GM19438 (cell line): Measurements from ENCODE around the gene RALGPS1.

ENCODE experiments used
- ATAC-seq: cut with Tn5 transposase; IDR thresholded peaks from one replicate; pipeline ENCODE4 v1.9.1; 2021; ENCODE audit warnings: low read depth; ENCODE audit not compliant: unreplicated experiment

The RALGPS1 gene

DNA sequence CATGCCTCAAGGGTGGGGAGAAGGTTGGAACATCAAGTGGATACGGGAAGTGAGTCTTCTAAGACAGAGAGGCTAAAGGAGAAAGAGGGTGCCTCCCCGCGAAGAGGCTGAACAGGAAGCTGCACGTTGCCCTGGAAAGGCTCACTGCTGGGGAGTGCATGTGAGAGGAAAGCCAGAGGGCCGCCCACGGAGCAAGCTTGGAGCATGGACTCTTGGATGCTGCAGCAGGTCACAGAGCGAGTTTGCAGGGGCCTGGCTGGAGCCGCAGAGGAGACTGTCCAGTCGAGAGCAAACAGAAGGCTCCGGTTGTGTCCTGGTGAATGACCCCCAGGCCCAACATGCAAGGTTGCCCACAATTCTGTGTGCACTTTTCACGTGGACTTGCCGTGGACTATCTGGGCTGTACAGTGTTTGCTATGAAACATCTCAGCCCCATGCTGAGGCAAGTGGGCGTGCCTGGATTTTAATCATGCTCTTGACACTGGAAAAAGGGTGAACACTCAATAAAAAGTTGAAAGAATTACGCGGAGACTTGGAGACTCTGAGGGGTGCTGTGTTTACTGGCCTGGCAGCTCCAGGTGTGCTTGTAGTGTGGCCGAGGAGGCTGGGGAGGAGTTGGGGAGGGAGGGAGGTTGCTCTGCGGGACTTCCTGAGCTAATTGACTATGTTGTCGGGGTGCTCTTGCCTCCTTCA lies 295.5 kb downstream of the RALGPS1 start:
- ATAC-seq = no peak

DNA sequence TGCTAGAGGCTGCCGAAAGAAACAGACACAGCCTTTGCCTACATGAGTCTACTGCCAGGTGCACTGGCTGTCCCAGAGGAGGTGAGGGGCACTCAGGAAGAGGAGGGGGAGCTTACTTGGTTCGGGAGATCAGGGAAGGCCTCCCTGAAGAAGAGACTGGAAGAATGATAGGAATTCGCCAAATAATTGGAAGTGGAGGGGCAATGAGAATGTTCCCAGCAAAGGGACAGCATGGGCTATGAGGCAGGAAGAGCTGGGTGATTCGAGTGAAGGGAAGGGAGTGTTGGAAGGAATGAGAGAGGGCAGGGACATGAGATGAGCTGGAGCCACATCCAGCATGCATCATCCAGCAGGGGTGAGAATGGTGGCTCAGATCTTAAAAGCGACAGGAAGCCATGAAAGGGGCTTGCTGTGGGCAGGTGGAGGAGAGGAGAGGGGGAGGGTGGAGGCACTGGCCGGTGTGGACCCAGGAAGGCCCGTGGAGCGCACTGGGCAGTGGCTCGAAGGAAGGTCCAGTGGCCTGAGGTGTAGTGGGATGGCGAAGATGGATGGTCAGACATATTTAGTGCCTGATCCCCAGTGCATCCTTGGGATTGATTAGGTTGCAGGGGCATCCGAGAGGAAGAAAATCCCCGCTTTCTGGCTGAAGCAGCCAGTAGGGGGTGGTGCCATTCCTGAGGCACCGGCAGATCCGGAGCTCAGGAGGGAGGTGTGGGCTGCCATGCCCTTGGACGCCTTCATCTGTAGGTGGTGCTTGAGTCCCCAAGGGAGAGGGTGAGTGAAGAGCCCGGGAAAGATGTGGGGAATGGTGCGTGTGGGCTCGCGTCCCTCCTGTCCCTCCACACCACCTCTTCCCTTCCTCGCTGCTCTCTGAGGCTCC lies 296.5 kb downstream of the RALGPS1 start:
- no peak for ATAC-seq

DNA sequence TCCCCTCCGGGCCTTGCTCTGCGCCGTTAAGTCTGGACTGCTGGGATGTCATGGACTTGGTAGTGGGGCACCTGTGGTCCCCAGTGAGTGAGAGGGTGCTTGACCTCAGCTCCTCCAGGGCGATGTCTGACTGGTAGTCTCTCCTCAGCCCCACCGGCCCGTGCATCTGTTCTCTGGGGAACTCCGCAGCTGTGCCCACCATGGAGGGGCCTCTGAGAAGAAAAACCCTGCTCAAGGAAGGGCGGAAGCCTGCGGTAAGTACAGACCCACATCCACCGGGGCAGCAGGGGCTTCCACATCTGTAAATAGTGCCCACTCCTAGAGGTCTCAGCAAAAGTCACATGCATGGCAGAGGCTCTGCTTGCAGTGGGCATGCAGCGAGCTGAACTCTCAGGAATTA lies 297.4 kb downstream of the RALGPS1 start:
- no peak for ATAC-seq

DNA sequence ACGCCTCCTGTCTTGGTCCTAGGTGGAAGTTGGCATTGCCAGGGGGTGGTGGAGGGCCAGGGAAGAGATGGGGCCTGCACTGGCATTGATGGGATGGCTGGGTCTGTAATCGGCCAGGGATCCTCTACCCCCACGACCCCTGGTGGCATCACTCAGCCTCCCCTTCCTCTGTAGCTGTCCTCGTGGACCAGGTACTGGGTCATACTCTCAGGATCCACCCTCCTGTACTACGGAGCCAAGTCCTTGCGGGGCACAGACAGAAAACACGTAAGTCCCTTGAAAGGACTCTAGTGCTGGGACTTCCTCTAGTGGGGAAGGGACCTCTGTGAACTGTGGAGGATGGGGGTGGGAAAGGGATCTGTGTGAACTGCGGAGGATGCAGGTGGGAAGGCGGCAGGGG lies 297.9 kb downstream of the RALGPS1 start:
- no peak for ATAC-seq

DNA sequence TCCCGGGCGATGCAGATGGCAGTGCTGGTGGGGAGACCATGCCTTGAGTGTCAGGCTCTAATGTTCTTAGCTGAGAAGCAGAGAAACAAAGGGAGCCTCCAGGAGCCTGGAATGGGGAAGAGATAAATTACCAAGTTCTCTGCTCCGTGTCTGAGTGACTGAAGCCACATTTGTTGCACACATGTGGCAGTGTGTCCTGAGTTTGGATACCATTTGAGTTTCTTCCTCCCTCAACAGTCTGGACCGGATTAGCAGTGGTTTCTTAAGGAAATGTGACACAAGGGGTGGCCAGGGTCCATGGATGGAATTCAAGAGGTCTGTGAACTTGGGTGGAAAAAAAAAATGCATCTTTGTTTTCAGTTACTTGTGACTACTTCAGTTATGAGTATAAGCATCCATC lies 299.3 kb downstream of the RALGPS1 start:
- ATAC-seq = no peak

DNA sequence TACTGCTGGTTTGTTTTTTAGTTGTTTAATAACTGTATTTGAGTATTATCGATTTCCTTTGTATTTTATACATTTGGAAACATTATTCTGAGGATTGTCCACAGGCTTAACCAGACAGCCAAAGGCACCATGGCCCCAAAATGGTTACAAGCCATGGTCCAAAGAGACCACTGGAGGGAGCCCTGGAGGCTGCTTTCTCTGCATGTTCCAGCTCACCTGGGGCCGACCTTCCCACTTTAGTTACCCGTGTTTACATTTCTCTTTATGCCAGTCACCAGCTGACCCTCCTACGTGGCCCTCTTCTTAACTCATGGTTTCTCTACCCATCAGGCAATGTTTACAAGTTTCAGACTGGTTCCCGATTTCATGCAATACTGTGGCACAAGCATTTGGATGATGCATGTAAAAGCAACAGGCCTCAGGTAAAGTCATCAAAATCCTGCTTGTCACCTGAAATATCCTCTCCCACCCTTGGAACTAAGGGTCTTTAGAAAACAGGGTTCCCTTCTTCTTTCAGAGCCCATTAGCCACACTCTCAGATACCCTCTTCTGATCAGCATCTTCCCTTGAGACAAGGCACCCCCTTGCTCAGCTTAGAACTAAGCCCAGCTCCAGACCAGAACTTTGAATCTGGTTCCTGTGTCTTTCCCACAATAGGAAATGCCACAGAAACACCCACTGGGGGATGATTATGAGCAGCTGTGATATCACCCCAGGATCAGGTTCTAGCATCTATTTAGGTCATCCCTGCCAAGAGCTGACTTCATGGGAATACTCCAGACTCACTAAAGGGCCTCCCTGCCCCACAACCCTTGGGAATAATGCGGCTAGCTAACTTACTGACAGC lies 300.1 kb downstream of the RALGPS1 start:
- no peak for ATAC-seq

DNA sequence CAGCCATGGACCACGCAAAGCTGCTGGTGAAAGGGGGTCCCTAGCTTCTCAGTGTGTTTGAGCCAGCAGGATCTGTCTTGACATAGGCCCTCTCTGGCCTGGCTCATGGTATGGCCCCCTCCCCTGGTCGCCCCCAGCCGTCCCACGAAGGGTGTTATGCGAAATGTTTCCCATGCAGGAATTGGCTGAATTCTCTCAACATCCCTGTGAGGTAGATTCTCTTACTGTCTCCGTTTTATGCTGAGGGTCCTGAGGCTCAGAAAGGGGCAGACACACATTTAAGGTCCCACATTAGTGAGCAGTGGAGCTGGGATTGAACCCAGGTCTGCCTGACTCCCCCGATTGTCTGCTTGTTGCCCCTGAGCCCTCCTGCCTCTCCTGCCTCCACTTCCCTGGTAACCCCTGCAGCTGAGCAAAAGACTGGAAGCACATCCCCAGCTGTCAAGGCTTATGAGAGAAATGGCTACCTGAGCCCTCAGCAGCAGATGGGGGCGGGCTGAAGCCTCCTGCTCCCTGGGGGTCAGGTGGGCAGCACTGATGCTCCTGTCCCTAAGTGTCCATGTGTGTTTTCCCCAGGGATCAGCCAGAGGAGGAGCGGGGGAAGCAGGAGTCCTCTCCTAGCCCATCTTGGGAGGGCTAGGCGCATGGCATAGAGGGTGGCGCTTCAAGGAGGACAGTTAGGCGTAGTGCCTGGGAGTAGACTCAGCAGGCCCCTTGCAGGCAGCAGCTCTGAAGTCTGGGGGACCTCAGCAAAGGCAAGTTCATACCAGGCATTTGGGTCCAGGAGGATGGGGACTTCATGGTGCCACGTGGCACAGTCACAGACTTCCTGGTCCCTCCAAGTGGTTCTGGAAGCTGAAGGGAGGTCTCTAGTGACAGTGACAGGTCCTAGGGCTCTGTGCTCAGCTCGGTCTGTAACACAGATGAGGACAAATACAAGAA lies 301.0 kb downstream of the RALGPS1 start:
- no peak for ATAC-seq

DNA sequence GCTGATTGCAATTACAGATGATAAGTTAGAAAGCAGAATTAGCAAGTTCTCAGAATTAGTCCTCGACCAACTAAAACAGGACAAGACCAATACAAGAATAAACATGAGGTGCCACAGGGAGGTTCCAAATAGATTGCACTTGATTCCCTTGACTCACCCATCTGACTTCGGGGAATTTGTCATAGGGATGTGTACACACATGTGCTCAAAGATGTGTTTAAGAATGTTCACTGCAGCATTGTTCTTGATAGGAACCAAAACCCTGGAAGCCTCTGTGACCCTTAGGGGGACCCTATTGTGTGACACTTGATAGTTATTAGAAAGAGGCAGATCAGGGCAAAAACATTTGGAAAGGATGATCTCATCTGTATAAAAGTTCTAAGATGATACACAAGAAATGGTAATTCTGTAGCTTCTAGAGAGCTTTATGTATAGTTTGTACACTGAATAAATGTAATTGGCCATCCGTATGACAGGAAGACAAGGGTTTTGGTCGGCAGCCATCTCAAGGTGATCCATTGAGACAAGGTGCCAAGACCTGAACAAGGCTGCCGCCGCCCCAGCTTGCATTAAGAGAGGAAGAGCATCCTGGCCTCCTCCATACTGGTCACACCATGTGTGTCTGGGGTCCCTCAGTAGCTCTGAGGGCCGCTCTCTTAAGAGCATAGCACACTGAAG lies 301.8 kb downstream of the RALGPS1 start:
- no peak for ATAC-seq

DNA sequence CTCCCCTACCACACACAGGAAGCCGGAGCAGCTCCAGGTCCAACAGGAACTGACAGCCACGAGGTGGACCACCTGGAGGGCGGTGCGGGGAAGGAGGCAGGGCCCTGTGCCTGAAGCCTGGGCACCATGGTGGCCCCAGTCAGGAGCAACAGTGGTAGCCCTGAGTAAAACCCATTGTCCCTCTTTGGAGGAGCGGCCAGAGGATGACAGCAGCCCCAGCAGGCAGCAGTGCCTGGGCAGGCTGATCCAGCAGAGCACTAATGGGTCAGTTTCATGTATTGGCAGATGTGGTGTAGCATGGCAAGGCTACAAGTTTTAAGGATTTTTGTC lies 302.3 kb downstream of the RALGPS1 start:
- ATAC-seq = no peak

DNA sequence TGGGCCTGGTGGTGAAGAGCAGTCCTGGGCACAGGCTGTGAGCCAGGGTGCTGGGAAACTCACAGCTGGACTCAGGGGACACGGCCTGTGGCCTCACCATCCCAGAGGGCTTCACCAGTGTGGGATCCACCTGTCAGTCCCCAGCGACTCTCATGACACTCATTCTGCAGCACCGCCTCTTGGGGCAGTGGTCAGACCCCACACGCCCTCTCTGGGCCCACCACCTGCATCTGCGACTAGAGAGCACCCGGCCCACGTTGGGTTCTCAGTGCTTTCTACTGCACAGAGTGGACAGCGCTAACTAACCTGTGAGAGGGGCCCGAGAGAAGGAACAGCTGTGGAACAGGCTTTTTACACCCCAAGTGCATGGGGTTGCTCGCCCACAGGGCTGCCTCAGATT lies 304.2 kb downstream of the RALGPS1 start:
- no peak for ATAC-seq

DNA sequence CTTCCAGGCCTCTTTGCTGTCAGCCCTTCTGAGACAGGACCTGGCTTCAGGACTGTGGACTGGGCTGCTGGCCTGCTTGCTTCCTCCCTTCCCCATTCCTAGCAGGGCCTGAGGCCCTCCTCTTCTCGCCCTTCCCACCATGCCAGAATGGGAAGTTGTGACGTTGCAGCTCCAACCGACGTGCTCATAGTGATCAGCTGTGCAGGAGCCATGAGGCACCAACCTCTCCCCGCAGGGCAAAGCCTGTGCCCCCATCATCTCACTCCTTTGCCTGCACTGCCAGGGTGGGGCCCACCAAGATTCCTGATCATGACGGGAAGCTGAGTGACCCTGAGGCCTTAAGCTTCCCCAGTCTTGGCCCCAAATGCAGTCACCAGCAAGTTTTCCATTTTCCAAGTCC lies 304.9 kb downstream of the RALGPS1 start:
- ATAC-seq = no peak

DNA sequence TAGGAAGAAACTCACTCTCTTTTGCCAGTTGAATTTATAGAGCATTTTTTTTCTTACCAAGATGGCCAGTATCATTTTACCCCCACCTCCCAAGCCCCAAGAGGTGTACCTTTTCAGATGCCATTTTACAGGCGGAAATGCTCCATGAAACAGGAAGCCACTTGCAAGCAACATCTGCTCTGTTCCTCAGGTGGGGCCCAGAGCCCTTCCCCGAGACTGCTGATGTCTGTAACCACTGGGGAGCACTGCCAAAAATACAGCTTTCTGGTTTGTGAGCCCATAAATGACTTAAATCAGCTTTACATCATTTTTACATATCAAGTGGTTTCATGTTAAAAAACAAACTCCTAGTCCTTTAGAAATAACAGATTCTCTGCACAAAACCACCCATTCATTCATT lies 307.1 kb downstream of the RALGPS1 start:
- no peak for ATAC-seq

DNA sequence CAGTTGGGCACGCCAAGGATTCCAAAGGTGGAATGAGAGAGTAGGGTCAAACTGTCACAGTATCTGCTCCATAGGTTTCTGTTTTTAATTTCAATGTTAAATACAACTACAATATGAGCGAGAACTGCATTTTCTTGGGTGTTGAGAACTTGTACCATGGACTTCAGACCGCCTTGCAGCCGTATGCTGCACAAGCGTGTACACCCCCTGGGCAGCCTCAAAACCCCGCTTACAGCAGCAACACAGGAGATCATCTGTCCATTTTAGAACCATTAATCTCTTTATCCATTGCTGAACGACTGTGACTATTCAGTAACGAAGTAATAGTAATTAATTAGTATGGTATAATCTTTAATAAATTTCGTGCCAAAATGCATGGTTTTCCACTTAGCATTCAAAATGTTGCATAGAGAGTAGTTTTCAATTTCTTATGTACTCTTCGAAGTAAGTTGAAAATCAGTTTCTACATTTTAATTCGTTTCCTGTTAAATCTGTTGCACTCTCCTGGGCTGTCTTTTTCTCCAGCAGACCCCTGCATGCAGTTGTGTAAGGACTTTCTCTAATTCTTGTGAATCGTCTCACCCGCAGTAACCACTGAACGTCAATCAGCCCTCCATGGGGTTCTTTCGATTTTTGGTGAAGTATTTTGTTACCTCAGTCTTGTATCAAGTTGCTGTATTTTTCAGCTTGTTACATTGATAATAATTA lies 308.0 kb downstream of the RALGPS1 start:
- ATAC-seq = no peak

DNA sequence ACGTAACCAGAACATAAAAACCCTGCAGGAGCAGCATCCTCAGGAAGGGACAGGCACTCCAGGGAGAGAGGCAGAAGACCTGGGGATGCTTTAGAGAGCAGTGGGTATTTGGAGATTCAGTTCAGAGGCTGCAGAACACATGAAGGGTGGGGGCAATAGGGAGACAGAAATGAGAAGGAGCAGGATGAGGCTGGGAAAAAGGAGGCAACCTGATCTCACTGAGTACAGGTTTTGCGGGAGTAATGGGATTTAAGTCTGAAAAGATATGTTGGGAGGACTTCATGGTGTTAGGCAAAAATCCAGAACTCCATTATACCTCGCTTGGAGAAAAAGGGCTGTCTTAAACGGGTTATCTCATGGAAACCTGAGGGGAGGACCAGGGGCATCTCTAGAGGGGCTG lies 308.7 kb downstream of the RALGPS1 start:
- no peak for ATAC-seq

DNA sequence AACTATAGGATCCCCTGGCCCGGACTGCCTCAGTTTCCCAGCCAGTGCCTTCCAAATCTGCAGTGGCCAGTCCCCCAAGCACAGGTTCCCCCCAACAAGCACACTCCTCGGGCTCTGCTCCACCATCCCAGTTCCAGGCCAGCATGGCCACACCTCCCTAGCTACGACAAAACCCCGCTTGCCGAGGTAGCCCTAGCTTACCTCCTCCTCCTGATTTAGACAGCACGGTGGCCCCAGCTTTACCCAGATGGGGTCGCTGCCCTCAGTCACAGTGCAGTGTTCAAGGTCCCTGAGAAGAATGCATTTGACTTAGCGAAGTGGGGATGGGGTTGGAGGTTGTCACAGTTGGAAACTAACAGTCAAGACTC lies 309.2 kb downstream of the RALGPS1 start:
- ATAC-seq = no peak

DNA sequence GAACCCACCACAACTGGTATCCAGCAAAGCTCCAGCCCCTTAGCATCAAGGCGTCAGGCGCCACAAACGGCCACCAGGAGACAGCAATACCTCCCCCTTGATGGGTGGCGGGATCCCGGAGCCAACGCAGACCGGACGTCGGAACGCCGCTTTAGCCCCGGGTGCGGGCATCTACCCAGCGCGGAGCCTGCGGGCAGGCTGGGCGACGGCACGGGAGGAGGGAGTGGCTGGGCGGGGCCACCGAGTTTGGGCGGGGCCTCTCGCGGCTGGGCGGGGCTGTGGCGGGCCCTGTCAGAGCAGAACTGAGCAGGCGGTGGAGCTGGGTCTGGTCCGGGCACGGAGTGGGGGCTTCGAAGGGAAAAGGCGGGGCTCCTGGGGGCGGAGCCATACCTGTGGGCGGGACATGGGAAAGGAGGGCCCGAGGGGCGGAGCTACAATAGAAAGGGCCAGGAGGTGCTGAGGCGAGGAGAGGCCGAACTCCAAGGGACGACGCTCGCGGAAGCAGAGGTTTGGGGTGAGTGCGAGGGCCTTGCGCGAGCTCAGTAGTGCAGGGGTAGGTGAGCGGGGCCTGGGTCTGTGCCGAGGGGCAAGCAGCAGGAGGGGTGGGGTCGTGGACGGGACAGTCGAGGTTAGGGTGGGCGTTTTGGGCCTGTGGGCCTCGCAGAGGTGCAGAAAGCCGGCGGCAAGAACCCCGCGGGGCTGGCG lies 309.7 kb downstream of the RALGPS1 start:
- ATAC-seq = peak; percentile 57

DNA sequence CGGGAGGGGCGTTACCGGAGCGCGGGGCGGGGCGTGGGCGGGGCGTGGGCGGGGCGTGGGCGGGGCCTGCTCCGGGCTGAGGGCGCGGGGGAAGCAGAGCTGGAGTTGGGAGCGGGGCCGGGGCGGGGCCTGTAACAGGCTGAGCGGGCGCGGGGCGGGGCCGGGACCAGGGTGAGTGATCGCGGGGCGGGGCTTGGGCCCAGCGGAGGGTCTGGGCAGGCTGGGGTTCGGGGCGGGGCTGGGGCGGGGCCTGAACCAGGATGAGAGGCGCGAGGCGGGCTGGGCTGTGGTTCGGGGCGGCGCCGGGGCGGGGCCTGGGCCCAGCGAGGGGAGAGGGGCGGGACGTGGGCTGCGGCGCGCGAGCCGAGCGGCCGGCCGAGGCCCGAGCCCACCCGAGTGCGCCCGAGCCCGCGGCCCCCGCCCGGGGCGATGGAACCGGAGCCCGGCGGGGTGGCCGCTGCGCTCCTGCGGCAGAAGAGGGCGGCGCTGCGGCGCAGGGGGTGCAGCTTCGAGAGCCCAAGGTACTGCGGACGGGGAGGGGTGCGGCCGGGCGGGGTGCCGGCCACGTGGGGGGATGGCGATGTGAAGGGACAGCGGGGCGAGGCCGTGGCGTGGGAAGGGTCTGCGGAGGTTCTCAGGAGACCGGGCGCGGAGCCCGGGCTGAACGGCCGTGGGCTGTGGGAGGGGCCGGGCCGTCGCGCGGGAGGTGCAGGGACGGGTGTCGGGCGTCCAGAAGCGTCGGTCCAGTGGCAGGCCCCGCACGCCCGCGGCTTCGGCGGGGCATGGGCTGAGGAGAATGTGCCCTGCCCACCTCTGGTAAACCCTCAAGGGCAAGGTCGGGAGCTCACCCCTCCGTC lies 310.5 kb downstream of the RALGPS1 start:
- peak; percentile 51 for ATAC-seq
